HG03097 (cell line): Measurements from ENCODE around the gene ATP11A.

Source experiments
- ATAC-seq: cut with Tn5 transposase; IDR thresholded peaks from one replicate; pipeline ENCODE4 v1.9.1; 2021; ENCODE audit not compliant: unreplicated experiment, low FRiP score

ATP11A gene

GRCh38 chr13:112897603-112897955 lies 207.7 kb downstream of the ATP11A start:
- no peak for ATAC-seq

- no peak for ATAC-seq
These were observed 208.2 kb downstream of the ATP11A start for GRCh38 chr13:112897956-112898620.

- ATAC-seq, result no peak
These were observed 208.9 kb downstream of the ATP11A start for GRCh38 chr13:112898621-112899280.

GRCh38 chr13:112899281-112900225 lies 209.7 kb downstream of the ATP11A start:
- ATAC-seq, result no peak

- no peak for ATAC-seq
These were observed 210.4 kb downstream of the ATP11A start for GRCh38 chr13:112900226-112900600.

- no peak for ATAC-seq
These were observed 210.9 kb downstream of the ATP11A start for GRCh38 chr13:112900691-112901091.

- ATAC-seq, result no peak
These were observed 212.3 kb downstream of the ATP11A start for GRCh38 chr13:112902101-112902651.

- no peak for ATAC-seq
These were observed 212.8 kb downstream of the ATP11A start for GRCh38 chr13:112902669-112903068.

GRCh38 chr13:112903071-112903577 lies 213.3 kb downstream of the ATP11A start:
- ATAC-seq, result no peak

- ATAC-seq, result no peak
These were observed 213.9 kb downstream of the ATP11A start for GRCh38 chr13:112903606-112904195.

- ATAC-seq, result no peak
These were observed 214.7 kb downstream of the ATP11A start for GRCh38 chr13:112904436-112904960.

GRCh38 chr13:112905086-112905485 lies 215.2 kb downstream of the ATP11A start:
- ATAC-seq, result no peak

GRCh38 chr13:112905619-112905989 lies 215.8 kb downstream of the ATP11A start:
- no peak for ATAC-seq

- ATAC-seq, result no peak
These were observed 216.3 kb downstream of the ATP11A start for GRCh38 chr13:112905990-112906641.

GRCh38 chr13:112907286-112907685 lies 217.4 kb downstream of the ATP11A start:
- ATAC-seq, result no peak

- ATAC-seq, result no peak
These were observed 218.1 kb downstream of the ATP11A start for GRCh38 chr13:112907871-112908331.

- no peak for ATAC-seq
These were observed 218.5 kb downstream of the ATP11A start for GRCh38 chr13:112908342-112908741.

GRCh38 chr13:112910016-112910415 lies 220.2 kb downstream of the ATP11A start:
- ATAC-seq, result no peak

- no peak for ATAC-seq
These were observed 220.9 kb downstream of the ATP11A start for GRCh38 chr13:112910616-112911280.
